Stimulated activated CD8-positive, alpha-beta memory T cell treated with anti-CD3 and anti-CD28 coated beads, Interleukin-2, amount 100 ng/mL, for 1 hour (primary cell): ENCODE measurements around the gene CYSLTR1.
"Not testable (repeated sequence)": the region's sequence is repeated elsewhere in the genome, so short reads cannot be mapped to it uniquely, and the experiment has no call there.

Experiments
- DNase-seq, 2 donors: peaks; one replicate each; pipeline ENCODE4 v3.0.0-alpha.2; 2020; ENCODE audit warnings: low read depth in 2 of 2

CYSLTR1 gene, protein sequence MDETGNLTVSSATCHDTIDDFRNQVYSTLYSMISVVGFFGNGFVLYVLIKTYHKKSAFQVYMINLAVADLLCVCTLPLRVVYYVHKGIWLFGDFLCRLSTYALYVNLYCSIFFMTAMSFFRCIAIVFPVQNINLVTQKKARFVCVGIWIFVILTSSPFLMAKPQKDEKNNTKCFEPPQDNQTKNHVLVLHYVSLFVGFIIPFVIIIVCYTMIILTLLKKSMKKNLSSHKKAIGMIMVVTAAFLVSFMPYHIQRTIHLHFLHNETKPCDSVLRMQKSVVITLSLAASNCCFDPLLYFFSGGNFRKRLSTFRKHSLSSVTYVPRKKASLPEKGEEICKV

DNA sequence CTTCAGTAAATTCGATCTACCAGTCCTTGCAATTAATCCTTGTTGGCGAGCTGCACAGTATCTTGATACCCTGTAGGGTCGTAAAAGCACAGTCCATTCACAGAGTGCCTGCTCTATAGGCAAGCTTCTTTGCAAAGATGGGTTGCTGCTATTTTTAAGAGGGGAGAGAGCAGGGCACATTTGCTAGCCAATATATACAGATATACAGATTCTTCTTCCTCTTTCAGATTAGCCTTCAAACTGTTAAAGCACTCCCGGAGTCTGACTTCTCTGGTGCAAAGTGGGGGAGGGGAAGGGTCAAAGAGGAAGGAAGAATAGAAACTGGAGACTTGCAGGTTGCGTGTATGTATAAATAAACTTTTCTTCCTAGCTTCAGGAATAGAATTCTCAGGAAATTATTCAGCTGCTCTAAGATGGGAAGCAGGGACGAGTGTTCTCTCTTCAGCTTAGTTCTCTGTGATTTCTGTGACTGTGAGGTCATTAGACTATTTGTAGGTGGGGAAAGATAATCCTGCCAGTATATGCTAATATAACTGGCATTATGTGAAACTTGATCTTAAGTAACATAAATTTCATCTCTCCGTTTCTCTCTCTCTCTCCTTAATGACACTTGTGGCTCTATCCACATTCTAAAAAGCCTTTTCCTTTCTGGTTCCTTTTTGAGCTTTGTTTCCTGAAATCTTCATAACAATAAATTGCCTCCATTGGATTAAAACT, at the start of gene CYSLTR1:
TSS of gene CYSLTR1 (minus strand) at position 242 of the 717 bp plus-strand sequence. CDS start 53,865 bp downstream, outside the sequence.
- no peak for DNase-seq

DNA sequence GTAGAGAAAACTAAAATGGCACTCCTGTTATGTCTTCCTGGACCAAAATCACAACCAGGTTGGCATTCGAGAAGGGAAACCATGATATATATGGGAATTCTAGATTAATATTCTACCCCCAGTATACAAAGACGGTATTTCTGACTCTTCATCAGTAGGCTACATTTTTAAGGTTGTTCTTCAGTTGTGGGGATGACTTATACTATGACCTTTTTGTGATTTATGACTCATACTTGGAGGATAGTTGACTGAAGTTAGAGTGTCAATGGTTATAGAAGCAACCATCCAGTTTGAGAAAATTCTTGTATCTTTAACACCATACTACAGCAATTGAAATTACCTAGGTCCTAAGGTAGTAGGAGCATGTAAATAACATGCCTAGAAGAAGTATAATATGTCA, 49.8 kb upstream of the CYSLTR1 start:
- no peak for DNase-seq

DNA sequence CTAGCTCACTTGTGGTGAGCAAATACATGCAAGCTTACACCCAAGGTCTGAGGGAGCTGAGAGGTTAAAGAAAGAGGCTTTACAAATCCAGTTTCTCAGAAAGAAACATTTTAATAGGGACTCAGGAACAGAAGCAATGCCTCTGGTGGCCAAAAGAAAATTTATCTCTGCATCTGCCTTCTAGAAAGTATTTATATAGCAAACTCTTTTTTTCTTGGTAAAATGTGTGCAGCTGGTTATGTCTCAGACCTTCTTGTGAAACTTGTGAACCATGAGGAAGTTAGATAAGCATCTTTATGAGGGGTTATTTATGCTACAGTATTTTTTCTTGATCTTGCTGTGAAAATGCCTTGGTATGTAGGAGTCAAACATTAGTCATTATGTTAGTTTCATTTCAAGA, 48.5 kb upstream of the CYSLTR1 start:
- no peak for DNase-seq

DNA sequence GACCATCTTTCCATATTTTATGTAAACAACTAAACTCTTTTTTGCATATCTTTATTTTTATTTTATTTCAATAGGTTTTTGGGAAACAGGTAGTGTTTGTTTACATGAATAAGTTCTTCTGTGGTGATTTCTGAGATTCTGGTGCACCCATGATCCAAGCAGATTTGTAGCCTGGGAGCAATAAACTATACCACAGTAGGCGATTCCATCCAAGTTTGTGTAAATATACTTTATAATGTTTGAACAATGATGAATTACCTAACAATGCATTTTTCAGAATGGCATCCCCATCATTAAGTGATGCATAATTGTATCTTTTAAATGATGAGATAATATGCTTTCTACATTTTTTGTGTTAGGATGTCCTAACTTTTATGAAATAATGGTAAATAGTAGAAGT, 39.2 kb upstream of the CYSLTR1 start:
- DNase-seq: no peak

DNA sequence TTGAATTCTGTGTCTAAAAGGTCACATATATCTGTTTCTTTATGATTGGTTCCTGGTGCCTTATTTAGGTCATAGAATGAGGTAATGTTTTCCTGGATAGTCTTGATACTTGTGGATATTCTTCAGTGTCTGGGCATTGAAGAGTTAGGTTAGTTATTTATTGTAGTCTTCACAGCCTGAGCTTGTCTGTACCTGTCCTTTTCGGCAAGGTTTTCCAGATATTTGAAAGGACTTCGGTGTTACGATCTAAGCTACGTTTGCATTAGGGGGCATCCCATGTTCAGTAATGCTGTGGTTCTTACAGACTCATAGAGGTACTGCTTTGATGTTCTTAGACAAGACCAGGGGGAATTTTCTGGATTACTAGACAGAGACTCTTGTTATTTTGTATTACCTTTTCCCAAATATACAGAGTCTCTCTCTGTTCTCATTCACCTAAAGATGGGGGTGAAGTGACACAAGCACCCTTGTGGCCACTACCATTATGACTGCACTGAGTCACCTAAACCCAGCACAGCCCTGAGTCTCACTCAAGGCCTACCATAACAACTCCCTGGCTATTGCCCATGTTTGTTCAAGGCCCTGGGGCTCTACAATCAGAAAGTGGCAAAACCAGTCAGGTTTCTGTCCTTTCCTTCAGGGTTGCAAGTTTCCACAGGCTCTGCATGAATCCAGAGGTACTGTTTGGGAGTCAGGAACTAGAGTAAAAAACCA, 30.1 kb upstream of the CYSLTR1 start:
- no peak for DNase-seq

DNA sequence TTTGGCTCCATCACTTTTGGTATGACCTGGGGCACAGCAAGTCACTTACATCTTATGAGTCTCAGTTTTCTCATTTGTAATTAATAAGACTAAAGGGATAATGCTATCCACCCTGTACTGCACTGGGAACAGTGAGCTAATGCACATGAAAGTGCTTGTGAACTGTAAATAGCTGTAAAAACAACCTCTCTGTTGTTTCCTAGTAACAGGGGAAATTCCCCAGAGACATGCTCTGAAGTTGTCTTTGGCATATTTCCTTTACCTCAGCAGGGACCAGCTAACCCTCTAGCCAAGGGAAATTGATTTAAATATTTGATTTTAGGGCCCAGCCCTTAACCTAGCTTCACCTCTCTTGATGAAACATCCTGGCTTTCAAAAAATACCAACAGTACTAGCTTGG, 6.1 kb upstream of the CYSLTR1 start:
- no peak for DNase-seq

DNA sequence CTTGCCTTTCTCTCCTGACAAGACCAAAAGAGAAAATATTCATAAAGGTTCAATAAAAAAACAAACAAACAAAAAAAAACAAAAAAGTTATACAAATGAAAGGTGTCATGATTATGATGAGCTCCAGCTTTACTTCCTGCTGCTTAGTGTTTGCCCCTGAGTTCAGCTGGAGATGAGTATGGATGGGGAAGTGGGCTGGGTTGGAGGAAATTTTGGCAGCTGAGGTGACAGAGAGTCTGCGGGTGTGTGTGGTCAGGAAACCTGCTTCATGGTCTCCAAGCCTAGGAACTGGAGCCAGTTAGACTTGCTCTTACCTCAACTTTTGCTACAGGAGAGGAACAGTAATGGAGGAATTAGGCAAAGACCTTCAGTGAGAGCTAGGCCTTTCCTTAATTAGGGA, 4.3 kb upstream of the CYSLTR1 start:
- DNase-seq: no peak

DNA sequence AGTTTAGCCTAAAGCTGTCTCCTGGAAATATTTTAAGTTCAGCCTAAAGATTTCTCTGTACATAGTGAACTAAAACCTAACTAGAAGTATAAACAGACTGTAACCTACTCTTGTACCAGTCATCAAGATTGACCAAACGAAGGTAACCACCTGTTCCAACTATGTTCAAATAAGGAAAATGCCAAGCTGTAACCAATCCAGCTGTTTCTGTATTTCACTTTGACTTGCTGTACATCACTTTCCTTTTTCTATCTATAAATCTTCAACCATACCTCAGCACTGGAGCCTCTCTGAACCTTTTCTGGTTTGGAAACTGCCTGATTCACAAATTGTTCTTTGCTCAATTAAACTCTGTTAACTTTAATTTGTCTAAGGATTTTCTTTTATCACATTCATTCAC, 3.1 kb upstream of the CYSLTR1 start:
- no peak for DNase-seq

DNA sequence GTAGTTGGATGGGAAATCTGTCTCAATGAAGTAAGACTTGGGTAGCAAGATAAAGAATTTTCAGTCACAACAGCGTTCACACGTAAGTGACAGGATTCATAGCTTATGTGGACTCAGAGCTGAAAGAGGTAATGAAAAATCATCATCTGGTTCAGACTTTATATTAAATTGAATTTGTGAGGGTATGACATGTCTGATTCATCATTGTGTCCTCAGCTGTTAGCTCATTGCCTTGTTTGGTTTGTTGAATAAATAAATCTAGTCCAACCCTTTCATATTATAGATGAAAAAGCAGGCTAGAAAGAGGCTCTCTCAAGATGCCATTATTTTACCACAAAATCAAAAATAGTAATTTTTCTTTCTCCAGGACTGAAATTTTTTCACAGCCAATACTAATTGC, 2.7 kb upstream of the CYSLTR1 start:
- DNase-seq: no peak

DNA sequence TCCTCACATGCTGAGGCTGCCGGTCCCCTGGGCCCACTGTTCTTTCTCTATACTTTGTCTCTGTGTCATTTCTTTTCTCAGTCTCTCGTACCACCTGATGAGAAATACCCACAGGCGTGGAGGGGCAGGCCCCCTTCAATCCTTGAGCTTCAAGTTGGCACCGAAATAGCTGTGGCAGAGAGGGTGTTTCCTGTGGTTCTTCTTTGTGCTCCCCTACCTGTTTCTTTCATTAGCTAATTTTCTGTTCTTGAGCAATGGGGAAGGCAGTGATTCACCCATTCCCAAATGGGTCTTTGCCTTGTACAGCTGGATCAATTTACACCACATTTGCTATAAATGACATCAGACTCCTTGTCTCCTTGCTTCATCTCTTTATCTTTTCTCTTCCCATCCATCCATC, 2.1 kb upstream of the CYSLTR1 start:
- DNase-seq: no peak

DNA sequence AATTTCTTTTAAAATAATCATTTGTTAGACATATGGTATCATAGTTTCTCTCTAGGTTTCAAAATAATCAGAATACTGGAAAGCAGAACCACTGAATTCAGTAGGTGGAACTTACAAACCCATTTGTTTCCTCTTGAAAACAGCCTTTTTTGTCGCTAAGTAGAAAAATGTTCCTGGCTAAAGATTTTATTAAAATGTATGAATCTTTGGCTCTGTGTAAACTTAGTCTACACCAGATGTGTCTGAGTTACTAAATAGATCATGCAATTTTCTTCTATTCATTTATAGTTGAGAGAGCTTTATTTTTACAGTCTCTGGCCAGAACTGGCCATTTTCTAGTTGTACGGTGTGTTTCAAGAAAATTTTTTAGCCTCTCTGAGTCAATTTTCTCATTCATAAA, 1.0 kb downstream of the CYSLTR1 start:
- DNase-seq: no peak

DNA sequence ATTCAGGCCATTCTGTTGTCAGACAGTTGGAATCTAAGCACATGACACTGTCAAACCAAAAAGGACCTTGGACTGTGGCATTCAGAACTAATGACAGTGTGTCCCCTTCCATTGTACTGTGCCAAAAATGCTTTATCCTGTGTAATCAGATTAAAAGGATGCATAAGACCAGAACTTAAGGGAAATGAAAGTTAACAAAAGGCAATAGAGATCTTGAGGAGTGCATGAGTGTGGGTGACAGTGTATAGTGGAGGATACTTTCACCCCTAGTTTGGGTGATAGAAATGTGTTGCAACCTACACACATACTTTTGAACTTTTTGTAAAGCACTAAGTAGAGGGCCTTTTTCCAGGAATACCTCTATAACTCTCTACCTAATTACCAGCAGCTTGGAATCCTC, 4.5 kb downstream of the CYSLTR1 start:
- no peak for DNase-seq

DNA sequence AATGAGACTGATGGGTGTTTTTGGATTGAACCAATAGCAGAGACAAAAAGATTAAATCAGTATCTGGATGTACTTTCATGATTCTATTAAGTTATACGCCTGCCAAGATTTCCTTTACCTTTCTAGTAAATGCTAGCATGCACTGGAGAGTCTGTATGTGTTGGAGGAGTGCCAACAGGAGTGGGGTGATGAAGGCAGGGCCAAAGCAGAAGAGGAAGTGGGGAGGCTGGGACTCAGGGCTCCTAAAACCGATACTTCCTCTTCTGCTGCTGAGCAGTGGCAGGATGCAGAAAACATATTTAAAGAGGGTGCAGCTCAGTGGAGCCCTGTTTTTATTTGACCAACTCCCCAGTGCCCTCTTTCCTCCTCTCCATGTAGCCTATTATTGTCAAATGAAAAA, 5.6 kb downstream of the CYSLTR1 start:
- peak in 1 of 2 donors; percentile 9 for DNase-seq

DNA sequence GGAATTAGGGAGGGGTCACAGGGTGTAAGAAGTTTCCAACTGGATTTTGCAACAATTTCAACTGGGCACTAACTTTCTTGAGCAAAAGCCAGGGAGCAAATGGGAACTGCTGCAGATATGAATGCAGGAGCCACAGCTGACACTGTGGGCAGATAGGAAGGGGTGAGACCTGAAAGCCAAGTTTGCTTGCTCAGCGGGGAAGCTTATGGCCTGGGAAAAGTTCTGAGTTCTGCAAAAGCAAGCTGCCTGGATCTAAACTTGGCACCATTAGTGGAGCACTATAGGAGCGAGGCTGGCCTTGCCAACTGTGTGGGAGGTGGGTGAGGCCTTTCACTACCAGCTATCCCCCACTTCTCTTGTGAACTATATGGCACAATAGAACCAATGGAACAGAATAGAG, 11.1 kb downstream of the CYSLTR1 start:
- no peak for DNase-seq

DNA sequence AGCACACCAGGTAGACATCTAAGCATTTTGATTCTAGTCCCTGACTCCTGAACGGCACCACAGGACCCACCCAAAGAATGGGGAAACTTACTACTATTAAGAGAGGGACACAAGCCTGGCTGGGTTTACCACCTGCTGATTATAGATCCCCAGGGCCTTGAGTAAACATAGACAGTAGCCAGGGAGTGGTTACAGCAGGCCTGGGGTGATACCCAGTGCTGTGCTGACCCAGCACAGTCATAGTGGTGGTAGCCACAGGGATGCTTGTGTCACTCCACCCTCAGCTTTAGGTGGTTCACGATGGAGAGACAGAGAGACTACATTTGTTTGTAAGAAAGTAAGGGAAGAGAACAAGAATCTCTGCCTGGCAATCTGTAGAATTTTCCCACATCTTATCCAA, 11.7 kb downstream of the CYSLTR1 start:
- DNase-seq: no peak

DNA sequence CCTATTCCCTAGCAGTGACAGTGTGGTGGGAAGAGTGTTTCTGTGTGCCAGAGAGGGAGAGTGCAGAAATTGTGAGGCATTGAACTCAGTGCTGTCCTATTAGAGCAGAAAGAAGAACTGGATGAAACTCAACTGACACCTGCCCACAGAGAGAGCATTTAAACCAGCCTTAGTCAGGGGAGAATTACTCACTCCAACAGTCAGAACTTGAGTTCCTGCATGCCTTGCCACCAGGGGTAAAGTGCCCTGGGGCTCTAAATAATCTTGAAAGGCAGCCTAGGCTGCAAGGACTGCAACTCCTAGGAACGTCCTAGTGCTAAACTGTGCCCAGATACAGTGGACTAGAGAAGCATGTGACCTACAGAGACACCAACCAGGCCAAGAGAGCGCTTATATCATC, 12.8 kb downstream of the CYSLTR1 start:
- no peak for DNase-seq

DNA sequence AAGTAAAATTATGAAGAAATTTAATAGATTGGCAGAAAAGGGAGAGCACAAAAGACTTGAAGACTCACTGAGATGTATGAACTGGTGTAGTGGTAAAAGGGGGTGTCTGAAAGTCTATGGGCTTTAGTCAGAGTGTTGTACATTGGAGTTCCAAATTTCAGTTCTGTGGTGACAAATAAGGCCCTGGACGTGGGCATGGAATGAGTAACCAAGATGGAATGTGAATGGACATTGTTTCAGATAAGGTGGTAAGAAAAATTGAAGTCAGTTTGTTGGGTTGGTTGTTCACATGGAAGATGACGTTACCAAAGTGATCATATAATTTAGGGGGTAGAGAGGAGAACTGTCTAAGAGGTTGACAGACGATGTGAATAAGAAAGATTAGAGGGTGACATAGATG, 13.9 kb downstream of the CYSLTR1 start:
- no peak for DNase-seq

DNA sequence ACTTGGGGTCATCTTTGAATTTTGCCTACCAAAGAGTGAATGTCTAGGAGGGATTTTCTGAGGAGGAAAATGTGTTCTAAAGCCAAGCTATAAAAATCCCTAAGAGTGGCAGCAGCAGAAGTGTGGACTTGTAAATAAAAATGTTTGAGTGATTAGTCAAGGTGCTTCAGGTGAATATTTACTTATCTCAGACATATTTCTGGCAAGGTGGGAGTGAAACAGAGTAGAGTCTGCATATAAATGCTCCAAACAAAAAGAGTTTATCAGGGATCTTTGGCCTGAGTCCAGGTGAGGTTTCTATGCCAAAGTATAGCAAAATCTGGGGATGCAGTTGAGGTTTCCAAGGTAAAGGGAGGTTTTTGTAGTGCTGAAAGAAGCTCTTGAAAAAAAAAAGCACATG, 19.7 kb downstream of the CYSLTR1 start:
- no peak for DNase-seq

DNA sequence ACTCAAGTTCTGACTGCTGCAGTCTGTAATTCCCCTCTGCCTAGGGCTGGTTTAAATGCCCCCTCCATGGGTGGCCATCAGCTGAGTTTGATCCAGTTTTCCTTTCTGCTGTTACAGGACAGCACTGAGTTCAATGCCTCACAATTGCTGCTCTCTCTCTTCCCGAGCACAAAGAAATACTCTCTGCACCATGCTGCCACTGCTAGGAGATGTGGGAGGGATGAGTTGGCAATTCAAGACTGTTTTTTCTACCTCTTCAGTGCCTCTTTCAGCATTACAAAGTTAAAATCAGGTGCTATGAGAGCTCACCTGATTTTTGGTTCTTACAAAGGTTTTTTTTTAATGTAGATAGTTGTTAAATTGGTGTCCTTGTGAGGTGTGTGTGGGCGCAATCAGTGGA, 24.3 kb downstream of the CYSLTR1 start:
- DNase-seq: no peak

DNA sequence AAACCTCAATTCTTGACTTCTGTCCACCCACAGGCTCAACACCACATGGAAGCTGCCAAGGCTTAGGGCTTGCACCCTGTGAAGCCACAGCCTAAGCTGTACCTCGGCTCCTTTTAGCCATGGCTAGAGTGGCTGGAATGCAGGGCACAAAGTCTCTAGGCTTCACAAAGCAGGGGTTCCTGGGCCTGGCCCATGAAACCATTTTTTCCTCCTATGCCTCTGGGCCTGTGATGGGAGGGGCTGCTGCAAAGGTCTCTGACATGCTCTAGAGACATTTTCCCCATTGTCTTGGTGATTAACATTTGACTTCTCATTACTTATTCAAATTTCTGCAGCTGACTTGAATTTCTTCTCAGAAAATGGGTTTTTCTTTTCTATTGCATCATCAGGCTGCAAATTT, 26.5 kb downstream of the CYSLTR1 start:
- DNase-seq: not testable (repeated sequence)

DNA sequence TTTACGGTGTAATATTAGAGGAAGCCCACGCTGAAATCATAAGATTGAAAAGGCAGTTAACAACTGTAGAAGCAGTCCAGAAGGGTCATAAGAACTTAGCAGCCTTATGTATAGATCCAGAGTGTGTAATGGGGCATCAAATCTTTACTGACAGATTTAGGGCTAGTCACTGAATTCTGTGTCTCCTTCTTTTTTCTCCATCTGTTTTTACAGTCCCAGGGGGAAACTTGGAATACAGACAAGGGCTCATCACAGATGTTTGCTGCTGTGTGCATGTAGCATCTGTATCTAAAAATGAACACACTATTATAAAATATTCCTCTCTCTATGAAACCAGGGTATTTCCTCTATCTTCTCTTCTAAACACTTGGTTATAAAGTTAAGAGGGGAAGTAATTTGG, 43.9 kb downstream of the CYSLTR1 start:
- DNase-seq: no peak

DNA sequence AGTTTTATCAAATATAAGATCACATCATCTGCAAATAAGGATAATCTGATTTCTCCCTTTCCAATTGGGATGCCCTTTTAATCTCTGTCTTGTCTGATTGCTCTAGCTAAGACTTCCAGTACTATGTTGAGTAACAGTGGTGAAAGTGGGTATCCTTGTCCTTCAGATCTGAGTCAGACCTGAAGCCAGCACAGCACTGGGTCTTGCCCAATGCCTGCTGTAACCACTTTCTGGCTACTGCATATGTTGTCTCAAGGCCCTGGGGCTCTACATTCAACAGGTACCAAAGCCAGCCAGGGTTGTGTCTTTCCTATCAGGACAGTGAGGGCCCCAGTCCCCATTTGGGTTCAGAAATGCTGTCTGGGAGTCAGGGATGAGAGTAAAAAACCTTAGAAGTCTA, 90.3 kb downstream of the CYSLTR1 start:
- no peak for DNase-seq

DNA sequence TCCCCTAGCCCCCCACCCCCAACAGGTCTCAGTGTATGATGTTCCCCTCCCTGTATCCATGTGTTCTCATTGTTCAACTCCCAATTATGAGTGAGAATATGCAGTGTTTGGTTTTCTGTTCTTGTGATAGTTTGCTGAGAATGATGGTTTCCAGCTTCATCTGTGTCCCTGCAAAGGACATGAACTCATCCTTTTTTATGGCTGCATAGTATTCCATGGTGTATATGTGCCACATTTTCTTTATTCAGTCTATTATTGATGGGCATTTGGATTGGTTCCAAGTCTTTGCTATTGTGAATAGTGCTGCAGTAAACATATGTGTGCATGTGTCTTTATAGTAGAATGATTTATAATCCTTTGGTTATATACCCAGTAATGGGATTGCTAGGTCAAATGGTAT, 101.4 kb downstream of the CYSLTR1 start:
- not testable (repeated sequence) for DNase-seq
